Effector memory CD8-positive, alpha-beta T cell (primary cell): ENCODE data around the gene SCAMP2.

Source experiments
- ATAC-seq: fragments of 150-1000 bp; cut with Tn5 transposase; replicated peaks from 2 replicates; pipeline ENCODE4 v1.10.0; 2021; ENCODE audit warnings: mild to moderate bottlenecking, moderate library complexity
- DNase-seq, 3 experiments: peaks; one replicate each; pipeline ENCODE4 v3.0.0; 2021
- H3K27ac Mint-ChIP-seq, 2 donors: one replicate each; pipeline ENCODE4 v1.8.0; 2022; ENCODE audit warnings: mild to moderate bottlenecking in 2 of 2, mixed read lengths in 2 of 2, moderate library complexity in 2 of 2
- H3K27me3 Mint-ChIP-seq, 2 donors: one replicate each; pipeline ENCODE4 v1.8.0; 2022; ENCODE audit warnings: mixed read lengths in 2 of 2
- H3K36me3 Mint-ChIP-seq: one replicate; pipeline ENCODE4 v1.8.0; 2022; ENCODE audit warnings: mild to moderate bottlenecking, moderate library complexity, mixed read lengths; ENCODE audit not compliant: insufficient read depth
- H3K4me1 Mint-ChIP-seq, 2 donors: one replicate each; pipeline ENCODE4 v1.8.0; 2022; ENCODE audit warnings: low read depth in 2 of 2, mixed read lengths in 2 of 2
- H3K4me3 Mint-ChIP-seq, 2 donors: one replicate each; pipeline ENCODE4 v1.8.0; 2022; ENCODE audit warnings: mild to moderate bottlenecking in 2 of 2, mixed read lengths in 2 of 2, moderate library complexity in 2 of 2
- H3K9me3 Mint-ChIP-seq, 2 donors: one replicate each; pipeline ENCODE4 v1.8.0; 2022; ENCODE audit warnings: mixed read lengths in 2 of 2

The SCAMP2 gene

GRCh38 chr15:74845581-74845980, 27.6 kb downstream of the SCAMP2 start:
- no peak for ATAC-seq
- Mint-ChIP-seq H3K36me3 (peaks cover 56% of the 10 kb centered on the region), H3K27ac (peak overlapping the region; percentile 90 to 93), H3K4me1 (peaks cover 41 to 42% of the 10 kb centered on the region in 2 donors), H3K9me3 (no peaks in the 10 kb centered on the region), H3K4me3 (peak overlapping the region; percentile 83 to 85), H3K27me3 (no peaks in the 10 kb centered on the region)
- DNase-seq, result peak in 1 of 3 experiments; percentile 11

DNA sequence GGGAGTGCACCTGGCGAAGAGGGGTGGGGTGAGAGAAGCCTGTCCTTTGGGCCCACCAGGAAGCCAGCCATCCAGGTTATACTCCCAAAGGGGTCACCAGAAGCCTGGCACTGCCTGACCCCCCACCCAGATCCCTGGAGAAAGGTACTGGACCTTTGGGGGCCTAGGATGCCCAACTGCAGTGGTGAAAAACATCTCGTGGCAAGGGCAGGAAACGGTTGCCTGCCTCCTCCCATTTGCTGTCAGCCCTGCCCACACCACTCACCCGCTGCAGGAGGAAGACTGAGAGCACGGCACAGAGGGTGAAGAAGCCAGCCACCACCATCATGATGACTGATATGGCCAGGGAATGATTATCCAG, 28.0 kb downstream of the SCAMP2 start:
- Mint-ChIP-seq H3K27ac (peak overlapping the region; percentile 90 to 93), H3K36me3 (peaks cover 52% of the 10 kb centered on the region), H3K9me3 (no peaks in the 10 kb centered on the region), H3K27me3 (no peaks in the 10 kb centered on the region), H3K4me1 (peaks cover 41 to 42% of the 10 kb centered on the region in 2 donors), H3K4me3 (peak overlapping the region; percentile 83 to 85)
- DNase-seq (peak; percentile 41 to 46 (median 41)), ATAC-seq (peak; percentile 45)

DNA sequence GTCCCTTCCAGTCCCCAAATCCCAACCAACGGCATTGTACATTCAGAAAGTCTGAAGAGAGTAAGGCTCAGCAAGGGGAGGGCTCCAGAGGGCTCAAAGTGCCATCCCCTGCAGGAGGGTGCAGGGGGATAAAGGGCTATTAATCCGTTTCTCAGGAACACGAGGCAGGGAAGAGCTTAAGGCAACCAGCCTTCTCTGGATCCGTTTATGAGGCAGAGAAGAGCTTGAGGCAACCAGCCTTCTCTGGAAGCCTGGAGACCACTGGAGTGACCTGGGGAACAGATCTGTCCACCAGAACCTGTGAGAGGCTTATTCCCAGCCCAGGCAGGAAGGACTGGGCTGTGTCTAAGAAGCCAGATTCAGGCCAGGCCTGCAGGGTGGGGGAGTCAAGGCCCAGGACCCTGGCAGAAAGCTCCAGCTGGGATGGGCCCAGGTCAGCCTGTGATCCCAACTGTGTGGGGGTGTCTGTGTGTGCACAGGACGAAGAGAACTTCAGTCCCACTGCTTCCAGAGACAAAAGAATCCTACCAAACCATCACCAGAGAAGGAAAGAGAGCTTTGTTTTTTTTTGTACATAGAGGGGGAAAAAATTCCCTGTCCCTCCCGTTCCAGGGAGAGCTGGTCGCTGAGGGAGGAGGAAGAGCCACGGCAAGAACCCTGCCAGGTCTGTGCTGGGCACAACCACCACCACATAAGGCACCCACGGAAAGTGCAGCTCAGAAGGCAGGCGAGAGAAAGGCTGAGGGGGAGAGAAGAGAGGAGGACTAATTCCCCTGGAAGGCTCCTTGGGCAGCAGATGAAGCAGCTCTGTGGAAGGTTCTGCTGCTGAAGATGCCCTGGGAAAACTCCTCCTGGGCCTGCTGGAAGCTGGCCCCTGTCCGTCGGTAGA, 28.6 kb downstream of the SCAMP2 start:
- Mint-ChIP-seq H3K4me1 (peaks cover 41 to 42% of the 10 kb centered on the region in 2 donors), H3K36me3 (peaks cover 48% of the 10 kb centered on the region), H3K27me3 (no peaks in the 10 kb centered on the region), H3K4me3 (peak overlapping the region; percentile 83 to 85), H3K9me3 (no peaks in the 10 kb centered on the region), H3K27ac (peak overlapping the region; percentile 90 to 93)
- DNase-seq (no peak), ATAC-seq (no peak)

DNA sequence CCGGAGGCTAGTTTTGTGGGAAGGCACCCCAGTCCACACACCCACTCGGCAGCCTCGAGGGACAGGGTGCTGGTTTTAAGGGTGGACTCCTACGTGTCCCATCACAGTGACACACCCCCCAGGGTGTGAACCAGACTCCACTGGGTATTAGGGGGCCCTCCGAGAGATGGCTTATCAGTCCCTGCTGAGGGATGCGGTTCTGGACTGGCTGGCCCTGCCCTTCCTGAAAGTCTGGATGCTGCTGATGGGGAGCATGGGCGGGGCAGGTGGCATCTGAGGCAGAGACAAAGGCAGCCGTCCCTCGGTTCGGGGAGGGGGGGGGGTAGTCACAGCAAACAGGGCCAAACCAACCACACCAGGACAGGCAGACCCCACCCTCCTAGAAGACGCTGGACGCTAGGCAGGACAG, 29.3 kb downstream of the SCAMP2 start:
- DNase-seq (no peak), ATAC-seq (no peak)
- H3K9me3 Mint-ChIP-seq, result no peaks in the 10 kb centered on the region
- H3K36me3 Mint-ChIP-seq, result peaks cover 49% of the 10 kb centered on the region
- peaks cover 41 to 42% of the 10 kb centered on the region in 2 donors for H3K4me1 Mint-ChIP-seq
- peak overlapping the region; percentile 84 to 90 for H3K27ac Mint-ChIP-seq
- no peaks in the 10 kb centered on the region for H3K27me3 Mint-ChIP-seq
- peak overlapping the region; percentile 83 to 85 for H3K4me3 Mint-ChIP-seq

DNA sequence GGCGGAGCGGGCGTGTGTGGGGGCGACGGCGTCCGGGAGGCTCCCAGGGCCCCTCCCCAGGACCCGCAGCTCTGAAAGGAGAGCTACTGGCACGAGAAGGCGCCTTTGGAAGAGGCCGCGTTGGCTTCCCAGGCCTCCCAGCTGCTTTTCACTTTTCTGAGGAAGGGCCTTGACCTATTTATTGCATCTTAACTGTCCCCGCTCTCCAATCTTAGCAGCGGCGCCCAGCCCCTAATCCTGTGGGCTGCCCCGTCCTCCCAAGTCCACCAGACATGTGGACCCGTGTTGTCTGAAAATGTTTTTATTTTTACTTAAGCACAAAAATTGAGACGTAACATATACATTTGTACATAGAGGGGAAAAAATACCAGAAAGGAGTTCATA, 29.7 kb downstream of the SCAMP2 start:
- H3K4me3 Mint-ChIP-seq, result peak overlapping the region; percentile 83 to 85
- DNase-seq (no peak), ATAC-seq (no peak)
- peak overlapping the region; percentile 83 to 84 for H3K27ac Mint-ChIP-seq
- H3K4me1 Mint-ChIP-seq, result peaks cover 41 to 42% of the 10 kb centered on the region in 2 donors
- no peaks in the 10 kb centered on the region for H3K27me3 Mint-ChIP-seq
- no peaks in the 10 kb centered on the region for H3K9me3 Mint-ChIP-seq
- peaks cover 50% of the 10 kb centered on the region for H3K36me3 Mint-ChIP-seq

- Mint-ChIP-seq H3K4me1 (peaks cover 41 to 42% of the 10 kb centered on the region in 2 donors), H3K27ac (peak within 1 kb of the TSS; percentile 84 to 90), H3K9me3 (no peaks in the 10 kb centered on the region), H3K4me3 (peak within 1 kb of the TSS; percentile 83 to 85), H3K27me3 (no peaks in the 10 kb centered on the region), H3K36me3 (peaks cover 43% of the 10 kb centered on the region)
- peak; percentile 88 for ATAC-seq
- DNase-seq, result peak; percentile 92 to 95 (median 94)
Observed at GRCh38 chr15:74842581-74843444, 30.4 kb downstream of the SCAMP2 start, which contains the start of gene ULK3. Gene ULK3 (minus strand): TSS chr15:74843156. CDS start chr15:74843105, 51 bp downstream.

GRCh38 chr15:74841891-74842373, 31.2 kb downstream of the SCAMP2 start:
- Mint-ChIP-seq H3K4me3 (peak overlapping the region; percentile 83 to 85), H3K36me3 (peaks cover 38% of the 10 kb centered on the region), H3K9me3 (no peaks in the 10 kb centered on the region), H3K4me1 (peaks cover 41 to 42% of the 10 kb centered on the region in 2 donors), H3K27me3 (no peaks in the 10 kb centered on the region), H3K27ac (no peak overlapping the region)
- no peak for ATAC-seq
- DNase-seq, result no peak

DNA sequence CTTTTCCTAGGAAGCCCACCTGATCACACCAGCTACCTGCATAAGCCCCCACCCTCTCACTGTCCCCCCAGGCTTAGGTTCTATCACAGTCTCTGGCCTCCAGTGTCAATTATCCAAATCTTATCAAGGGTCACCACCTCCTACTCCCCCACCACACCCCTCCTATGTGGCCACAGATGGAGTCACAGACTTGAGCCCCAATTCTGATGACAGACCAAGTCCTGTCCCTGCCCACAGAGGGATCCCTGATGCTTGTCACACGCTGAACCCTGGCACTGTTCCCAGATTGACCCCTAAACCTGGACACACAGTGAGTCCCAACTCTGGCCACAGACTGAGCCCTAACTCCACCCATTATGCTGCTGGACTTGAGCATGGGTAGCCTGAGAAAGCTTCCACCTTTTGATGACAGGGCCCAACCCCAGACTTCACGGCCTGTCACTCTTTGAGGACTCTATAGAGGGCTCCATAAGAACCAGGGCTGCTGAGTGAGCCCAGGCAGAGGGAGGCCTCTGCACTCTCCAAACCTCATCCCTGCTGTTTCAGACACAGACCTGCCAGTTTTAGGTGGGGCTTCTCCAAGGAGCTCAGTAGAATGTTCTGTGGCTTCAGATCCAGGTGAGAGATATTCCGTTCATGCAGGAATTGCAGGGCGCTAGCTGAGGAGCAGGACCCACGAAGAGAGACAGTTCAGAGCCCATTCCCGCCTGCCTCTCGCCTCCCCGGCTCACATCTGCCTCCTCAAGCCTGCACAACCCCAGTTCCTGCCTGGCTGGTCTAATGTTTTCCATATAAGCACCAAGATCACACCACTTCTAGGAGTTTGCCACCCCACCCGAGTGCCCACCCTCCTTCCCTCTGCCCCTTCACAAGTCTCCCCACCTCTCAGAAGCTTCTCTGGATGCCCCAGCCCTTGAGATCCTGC, 32.1 kb downstream of the SCAMP2 start:
- DNase-seq (no peak), ATAC-seq (no peak)
- Mint-ChIP-seq H3K27ac (peak overlapping the region; percentile 36 to 62), H3K36me3 (peaks cover 33% of the 10 kb centered on the region), H3K9me3 (no peaks in the 10 kb centered on the region), H3K4me3 (peak overlapping the region in 1 of 2 donors; percentile 85), H3K4me1 (peaks cover 41 to 42% of the 10 kb centered on the region in 2 donors), H3K27me3 (no peaks in the 10 kb centered on the region)

DNA sequence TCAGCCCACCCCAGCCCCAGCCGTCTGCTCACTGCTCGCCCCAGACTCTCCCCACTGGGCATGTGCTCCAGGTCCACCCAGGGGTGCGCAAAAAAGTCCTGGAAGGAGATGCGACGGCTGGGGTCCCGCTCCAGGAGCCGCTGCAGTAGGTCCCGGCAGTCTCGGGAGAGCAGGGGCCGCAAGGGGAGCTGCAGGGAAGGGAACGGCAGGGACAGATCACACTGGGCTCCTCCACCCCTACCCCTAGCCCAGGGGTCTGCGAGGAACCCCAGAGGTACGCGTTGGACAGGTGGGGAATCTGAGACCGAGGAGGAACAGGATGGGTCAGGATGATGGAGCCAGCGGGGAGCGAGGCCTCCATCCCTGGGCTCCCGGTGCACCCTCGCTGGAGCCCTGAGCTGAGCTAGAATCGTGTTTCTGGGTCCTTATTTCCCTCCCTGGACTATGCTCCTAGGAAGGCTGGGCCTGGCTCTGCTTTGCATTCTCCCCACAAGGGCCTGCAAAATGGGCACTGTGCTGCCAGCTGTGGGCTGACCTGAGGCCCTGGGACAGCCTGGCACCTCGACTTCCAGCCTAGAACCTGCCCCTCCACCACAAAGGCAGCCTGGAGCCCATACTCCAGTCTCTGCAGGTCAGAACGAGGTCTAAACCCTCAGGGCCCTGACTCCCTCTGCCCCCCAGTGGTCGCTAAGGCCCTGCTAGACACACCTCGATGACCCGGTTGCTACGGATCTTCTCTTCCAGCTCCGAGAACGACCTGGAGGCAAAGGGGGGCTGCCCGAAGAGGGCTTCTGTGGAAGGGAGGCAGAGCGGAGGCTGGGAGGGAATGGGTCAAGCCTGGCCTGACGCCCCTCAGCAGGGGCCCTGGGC, 33.4 kb downstream of the SCAMP2 start:
- ATAC-seq (no peak), DNase-seq (no peak)
- Mint-ChIP-seq H3K4me1 (peaks cover 30 to 32% of the 10 kb centered on the region in 2 donors), H3K27ac (peak overlapping the region in 1 of 2 donors; percentile 20), H3K9me3 (no peaks in the 10 kb centered on the region), H3K27me3 (no peaks in the 10 kb centered on the region), H3K36me3 (peaks cover 22% of the 10 kb centered on the region), H3K4me3 (peak overlapping the region in 1 of 2 donors; percentile 19)

DNA sequence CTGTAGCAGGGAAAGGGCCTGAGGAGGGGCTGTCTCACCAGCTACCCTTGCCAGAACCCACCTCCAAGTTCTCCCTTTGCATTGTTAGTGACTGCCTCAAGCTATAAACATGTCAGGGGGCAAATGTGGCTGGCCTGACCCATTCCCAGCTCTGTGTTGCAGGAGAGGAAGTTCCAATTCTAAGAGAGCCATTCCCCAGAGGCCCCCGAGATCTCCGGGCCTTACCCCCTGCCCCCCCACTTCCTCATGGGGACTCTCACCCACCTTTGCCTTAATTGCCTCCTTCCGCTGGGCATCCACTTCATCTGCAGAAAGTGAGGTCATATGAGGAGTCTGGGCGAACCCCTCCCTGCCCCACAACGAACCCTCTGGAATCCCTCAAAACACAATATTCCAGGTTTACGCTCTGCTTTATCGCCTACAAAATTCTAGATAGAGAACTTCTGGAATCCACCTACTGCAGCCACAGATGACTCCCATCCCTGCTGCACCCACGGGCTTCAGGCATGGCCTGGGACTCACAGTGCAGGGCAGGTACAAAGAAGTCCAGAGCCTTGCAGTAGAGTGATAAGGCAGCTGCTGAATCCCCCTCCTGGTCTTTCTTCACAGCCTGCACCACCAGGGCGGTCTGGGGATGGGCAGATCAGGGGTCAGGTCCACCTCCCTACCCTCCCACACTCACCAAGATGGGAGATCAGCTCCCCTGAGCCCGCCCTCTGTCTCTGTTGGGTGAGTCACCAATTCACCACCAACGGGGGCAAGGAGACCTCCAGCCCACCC, 34.2 kb downstream of the SCAMP2 start:
- DNase-seq, result no peak
- H3K4me1 Mint-ChIP-seq, result peaks cover 22 to 24% of the 10 kb centered on the region in 2 donors
- no peak overlapping the region for H3K4me3 Mint-ChIP-seq
- ATAC-seq, result no peak
- H3K36me3 Mint-ChIP-seq, result peaks cover 15% of the 10 kb centered on the region
- no peaks in the 10 kb centered on the region for H3K27me3 Mint-ChIP-seq
- no peak overlapping the region for H3K27ac Mint-ChIP-seq
- no peaks in the 10 kb centered on the region for H3K9me3 Mint-ChIP-seq

GRCh38 chr15:74838137-74838516, 35.0 kb downstream of the SCAMP2 start:
- Mint-ChIP-seq H3K4me1 (peaks cover 19% of the 10 kb centered on the region in 2 donors), H3K4me3 (no peak overlapping the region), H3K27ac (peak overlapping the region in 1 of 2 donors; percentile 35), H3K9me3 (no peaks in the 10 kb centered on the region), H3K36me3 (peaks cover 10% of the 10 kb centered on the region), H3K27me3 (no peaks in the 10 kb centered on the region)
- DNase-seq (no peak), ATAC-seq (no peak)
